Mucosa of descending colon (tissue), 3 donors: Measurements from ENCODE around the gene SLC25A19. TPM values are rescaled to one million over a fixed set of nuclear protein-coding genes. Genes with fewer than 3 reads are reported as not detected.
A peak's percentile ranks its signal among the peaks of the same experiment; 100 is the strongest.

Experiments used
- ATAC-seq: fragments of 200-7000 bp; cut with Tn5 transposase; one replicate; pipeline ENCODE4 v1.9.1; 2020; ENCODE audit warnings: mild to moderate bottlenecking, moderate library complexity
- DNase-seq, 3 donors: peaks; one replicate each; pipeline ENCODE4 v3.0.0-alpha.2; 2020
- H3K36me3 ChIP-seq: fragments of 200-600 bp; one replicate; pipeline ENCODE4 v1.8.0; 2021; ENCODE audit warnings: low read depth, mild to moderate bottlenecking
- H3K4me1 ChIP-seq: fragments of 200-600 bp; one replicate; pipeline ENCODE4 v1.8.0; 2021; ENCODE audit warnings: low read depth, mild to moderate bottlenecking
- H3K4me3 ChIP-seq: fragments of 200-600 bp; one replicate; pipeline ENCODE4 v1.8.0; 2021; ENCODE audit warnings: mild to moderate bottlenecking
- H3K9me3 ChIP-seq: fragments of 200-600 bp; one replicate; pipeline ENCODE4 v1.8.0; 2021; ENCODE audit warnings: mild to moderate bottlenecking
- intact Hi-C, 2 donors: fragments of 100-400 bp; cut with DNase I in 1 of 2; cut with micrococcal nuclease in 1 of 2; formaldehyde crosslinking; loops; one replicate each; pipeline versions ENCODE4 v1.11.0 to v1.11.1; 2022; cut with DNase I, micrococcal nuclease
- total RNA-seq, 3 donors: library from RNA; stranded (reverse); fragmentation: NEBNext Ultra II Directional in 2 of 3; extraction: Animal tissue kit (Norgen Biotek cat#: 25700) in 2 of 3; gene quantifications; one replicate each; pipeline versions ENCODE4 v1.2.1 to v1.2.4, GENCODE V29; 2021 to 2023
- TF ChIP-seq, protein P1 (sequence below): fragments of 200-600 bp; IDR thresholded peaks from one replicate; pipeline ENCODE4 v1.8.0; 2022; ENCODE audit warnings: antibody characterized with exemption, mild to moderate bottlenecking
- donor health status: DM: no; HTN: no; CAD: no; lungs with moderate emphysema.
- donor health status: DM: no; HTN: no; CAD: no.
- donor health status: DM: no; HTN: yes; CAD: no.

SLC25A19 gene
- total RNA-seq, 3 donors from 2014 or later, result 15.5 to 20.0 (median 15.6) TPM

DNA sequence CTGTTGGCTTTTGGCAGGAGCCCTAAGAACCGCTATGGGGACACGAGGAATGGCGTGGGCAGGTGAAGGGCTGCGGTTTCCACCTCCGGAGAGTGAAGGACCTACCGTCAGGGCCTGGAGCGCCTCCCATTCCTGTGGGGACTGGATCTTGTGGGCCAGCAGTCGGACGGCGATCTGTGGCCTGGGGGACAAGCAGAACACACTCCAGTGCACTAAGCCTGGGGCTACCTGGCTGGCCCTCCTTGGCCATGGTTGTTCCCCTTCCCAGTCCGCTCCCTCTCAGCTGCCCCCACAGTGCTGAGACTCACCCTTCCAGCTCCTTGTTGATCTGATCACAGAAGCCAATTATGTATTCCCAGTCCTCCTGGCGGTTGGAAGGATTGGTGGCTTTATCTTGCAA is 42.8 kb downstream of the SLC25A19 start:
- Histone ChIP-seq H3K4me3 (no peak overlapping the region), H3K4me1 (no peaks in the 10 kb centered on the region), H3K36me3 (no peaks in the 10 kb centered on the region), H3K9me3 (no peaks in the 10 kb centered on the region)
- intact Hi-C loops, result no loop called here
- TF ChIP-seq, protein P1, sequence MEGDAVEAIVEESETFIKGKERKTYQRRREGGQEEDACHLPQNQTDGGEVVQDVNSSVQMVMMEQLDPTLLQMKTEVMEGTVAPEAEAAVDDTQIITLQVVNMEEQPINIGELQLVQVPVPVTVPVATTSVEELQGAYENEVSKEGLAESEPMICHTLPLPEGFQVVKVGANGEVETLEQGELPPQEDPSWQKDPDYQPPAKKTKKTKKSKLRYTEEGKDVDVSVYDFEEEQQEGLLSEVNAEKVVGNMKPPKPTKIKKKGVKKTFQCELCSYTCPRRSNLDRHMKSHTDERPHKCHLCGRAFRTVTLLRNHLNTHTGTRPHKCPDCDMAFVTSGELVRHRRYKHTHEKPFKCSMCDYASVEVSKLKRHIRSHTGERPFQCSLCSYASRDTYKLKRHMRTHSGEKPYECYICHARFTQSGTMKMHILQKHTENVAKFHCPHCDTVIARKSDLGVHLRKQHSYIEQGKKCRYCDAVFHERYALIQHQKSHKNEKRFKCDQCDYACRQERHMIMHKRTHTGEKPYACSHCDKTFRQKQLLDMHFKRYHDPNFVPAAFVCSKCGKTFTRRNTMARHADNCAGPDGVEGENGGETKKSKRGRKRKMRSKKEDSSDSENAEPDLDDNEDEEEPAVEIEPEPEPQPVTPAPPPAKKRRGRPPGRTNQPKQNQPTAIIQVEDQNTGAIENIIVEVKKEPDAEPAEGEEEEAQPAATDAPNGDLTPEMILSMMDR, result no peak
- ATAC-seq, result no peak
- DNase-seq, result no peak

DNA sequence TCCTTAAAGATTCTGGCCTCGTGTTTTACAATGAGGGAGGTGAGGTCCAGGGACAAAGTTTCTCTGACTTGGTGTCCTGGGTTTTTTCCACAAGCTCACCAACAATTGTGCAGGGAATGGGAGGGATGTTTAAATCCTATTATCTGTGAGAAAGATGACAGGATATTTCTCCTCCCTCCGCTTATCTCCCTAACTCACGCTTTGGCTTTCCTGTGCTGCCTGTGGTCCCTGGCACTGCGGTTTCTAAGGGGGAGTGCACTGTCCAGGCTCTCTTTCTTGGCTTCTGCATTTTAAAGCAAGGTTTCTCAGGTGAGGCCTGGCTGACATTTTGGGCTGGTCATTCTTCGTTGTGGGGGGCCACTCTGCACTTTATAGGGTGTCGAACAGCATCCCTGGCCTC is 44.2 kb downstream of the SLC25A19 start:
- no peak for ATAC-seq
- intact Hi-C loops, result no loop called here
- no peaks in the 10 kb centered on the region for H3K36me3 ChIP-seq

DNA sequence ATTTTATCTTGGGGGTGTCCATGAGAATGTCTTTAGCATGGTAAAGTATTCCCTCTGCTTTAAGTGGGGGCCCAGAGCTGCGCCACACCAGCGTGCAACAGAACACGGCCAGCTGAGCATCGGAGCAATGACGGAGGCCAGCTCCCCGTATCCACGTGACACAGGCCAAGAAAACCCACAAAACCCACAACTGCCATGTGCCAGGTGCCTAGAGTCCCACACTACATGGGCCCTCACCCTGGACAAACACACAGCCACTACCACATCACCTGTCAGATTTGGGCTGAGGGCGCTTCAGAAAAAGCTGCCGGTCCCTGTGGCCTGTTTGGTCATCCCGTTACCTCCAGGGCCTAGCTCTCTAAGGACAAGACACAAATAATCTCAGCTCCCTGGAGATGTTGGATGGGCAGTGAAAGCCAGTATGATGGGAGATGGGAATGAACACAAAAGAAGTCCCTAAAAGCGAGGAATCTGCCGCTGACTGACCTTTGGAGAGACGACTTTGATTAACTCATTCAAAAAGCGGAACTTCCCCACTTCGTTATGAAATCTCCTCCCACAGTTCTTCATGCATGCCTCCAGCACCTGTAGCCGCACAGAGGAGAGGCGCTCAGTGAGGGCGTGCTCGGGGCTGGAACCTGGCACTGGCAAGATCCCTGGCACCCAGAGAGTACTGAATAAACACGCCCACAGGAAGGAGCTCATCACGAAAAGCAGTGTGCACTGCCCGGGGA is 44.9 kb downstream of the SLC25A19 start:
- no peak for DNase-seq
- H3K4me3 ChIP-seq, result no peak overlapping the region
- no peaks in the 10 kb centered on the region for H3K9me3 ChIP-seq
- TF ChIP-seq, protein P1, result no peak
- ATAC-seq, result peak; percentile 27
- no peaks in the 10 kb centered on the region for H3K36me3 ChIP-seq
- intact Hi-C loops, result no loop called here
- no peaks in the 10 kb centered on the region for H3K4me1 ChIP-seq

More for the DNA sequence above, 44.2 kb downstream of the SLC25A19 start:
- no peaks in the 10 kb centered on the region for H3K4me1 ChIP-seq
- TF ChIP-seq, protein P1, result no peak
- H3K4me3 ChIP-seq, result no peak overlapping the region
- DNase-seq, result no peak
- no peaks in the 10 kb centered on the region for H3K9me3 ChIP-seq

DNA sequence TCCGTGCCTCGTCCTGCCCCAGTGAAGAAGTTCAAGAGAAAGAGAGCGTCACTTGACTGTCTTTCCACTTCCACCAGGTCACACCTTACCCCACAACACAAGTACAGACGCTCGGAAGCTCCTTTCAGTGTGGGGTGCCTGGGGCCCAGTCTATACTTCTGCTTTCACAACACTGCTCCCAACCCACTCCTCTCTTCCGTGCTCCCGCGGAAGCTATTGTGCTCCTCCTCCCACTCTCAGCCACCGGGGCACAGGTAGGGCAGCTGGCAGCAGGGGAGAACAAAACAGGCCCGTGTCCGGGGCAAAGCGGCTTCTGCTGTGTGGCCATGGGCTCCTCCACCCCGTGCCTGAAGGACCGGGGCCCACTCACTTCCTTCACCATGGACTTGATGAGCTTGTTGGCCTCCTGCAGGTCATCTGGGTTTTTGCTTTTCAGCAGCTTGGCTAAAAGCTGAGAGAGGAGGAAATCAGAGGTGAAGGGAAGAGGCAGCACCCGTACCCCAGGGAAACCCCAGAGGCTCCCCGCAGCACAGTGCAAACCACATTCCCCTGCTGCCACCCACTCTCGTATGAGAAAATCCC is 46.7 kb downstream of the SLC25A19 start:
- Histone ChIP-seq H3K4me3 (no peak overlapping the region), H3K4me1 (no peaks in the 10 kb centered on the region), H3K9me3 (no peaks in the 10 kb centered on the region), H3K36me3 (no peaks in the 10 kb centered on the region)
- intact Hi-C loops, result no loop called here
- peak in 1 of 3 donors; percentile 66 for DNase-seq
- ATAC-seq, result peak; percentile 47
- TF ChIP-seq, protein P1, result no peak

DNA sequence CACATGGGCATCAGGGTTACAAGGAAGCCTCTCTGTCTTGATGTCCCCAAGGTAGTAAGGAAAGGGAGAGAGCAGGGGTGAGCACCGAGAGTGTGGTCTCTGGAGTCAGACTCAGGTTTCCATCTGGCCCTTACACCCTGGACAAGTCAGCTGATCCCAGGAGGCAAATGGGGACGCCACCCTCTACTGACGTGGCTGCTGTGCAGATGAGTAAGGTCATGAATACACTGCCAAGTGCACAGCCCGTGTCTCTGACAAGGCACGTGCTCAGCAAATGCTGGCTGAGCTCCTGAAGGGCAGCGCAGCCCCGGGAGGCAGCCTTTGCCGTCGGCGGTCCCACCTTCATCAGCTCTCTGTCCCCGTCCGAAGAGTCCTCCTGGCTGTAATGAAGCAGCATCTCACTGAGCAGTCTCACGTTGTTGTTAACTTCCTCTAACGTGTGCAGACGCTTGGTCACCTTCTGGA is 47.2 kb downstream of the SLC25A19 start:
- Histone ChIP-seq H3K4me3 (no peak overlapping the region), H3K36me3 (no peaks in the 10 kb centered on the region), H3K4me1 (no peaks in the 10 kb centered on the region), H3K9me3 (no peaks in the 10 kb centered on the region)
- intact Hi-C loops, result no loop called here
- TF ChIP-seq, protein P1, result no peak
- DNase-seq (no peak), ATAC-seq (no peak)
